Tibial nerve (tissue), 4 donors: Measurements from ENCODE around the gene TOX2. TPM values are rescaled to one million over a fixed set of nuclear protein-coding genes. Genes with fewer than 3 reads are reported as not detected.

Experiments used
- DNase-seq, 2 donors: peaks; one replicate each; pipeline ENCODE4 v3.0.0-alpha.2; 2019; ENCODE audit warnings: low spot score in 2 of 2
- H3K27ac ChIP-seq, 4 donors: fragments of 200-600 bp; sonication (generic) in 3 of 4; one replicate each; pipeline ENCODE4 v1.5.1; 2017 to 2019; ENCODE audit warnings: mild to moderate bottlenecking in 1 of 4
- H3K27me3 ChIP-seq, 2 donors: fragments of 200-600 bp; sonication (generic) in 1 of 2; one replicate each; pipeline versions ENCODE4 v1.5.1 to v1.6.0; 2017 to 2019
- H3K36me3 ChIP-seq, 3 donors: fragments of 200-600 bp; sonication (generic); one replicate each; pipeline ENCODE4 v1.5.1; 2018 to 2019
- H3K4me1 ChIP-seq, 4 donors: fragments of 200-600 bp; sonication (generic) in 3 of 4; one replicate each; pipeline ENCODE4 v1.5.1; 2017 to 2019
- H3K4me3 ChIP-seq, 4 donors: fragments of 200-600 bp; sonication (generic) in 3 of 4; one replicate each; pipeline ENCODE4 v1.5.1; 2017 to 2019; ENCODE audit warnings: mild to moderate bottlenecking in 1 of 4, moderate library complexity in 1 of 4
- H3K9me3 ChIP-seq, 4 donors: fragments of 200-600 bp; sonication (generic) in 3 of 4; one replicate each; pipeline ENCODE4 v1.5.1; 2017 to 2019
- CTCF ChIP-seq, 5 experiments: fragments of 200-600 bp in 3 of 5; fragments of 450-650 bp in 2 of 5; sonication (generic) in 3 of 5; IDR thresholded peaks; one replicate each; pipeline ENCODE4 v1.5.1; 2016 to 2019; ENCODE audit warnings: antibody characterized with exemption in 5 of 5, mild to moderate bottlenecking in 3 of 5, moderate library complexity in 2 of 5
- EP300 ChIP-seq, 2 donors: sonication (generic); formaldehyde crosslinking; IDR thresholded peaks; one replicate each; pipeline ENCODE4 v1.6.1; 2017; ENCODE audit warnings: antibody characterized with exemption in 2 of 2, mild to moderate bottlenecking in 1 of 2
- POLR2A ChIP-seq, 2 donors: fragments of 450-650 bp; IDR thresholded peaks; one replicate each; pipeline ENCODE4 v1.6.1; 2017; ENCODE audit warnings: antibody characterized with exemption in 2 of 2, mild to moderate bottlenecking in 2 of 2, moderate library complexity in 2 of 2
- WGBS, 2 donors: methylation state at CpG; one replicate each; pipeline ENCODE4 v1.1.5; 2018; 5-methylcytosine and 5-hydroxymethylcytosine counted together
- total RNA-seq, 4 donors: library from RNA; depleted of rRNA; stranded (reverse); fragments of >200 nt; gene quantifications; one replicate each; pipeline ENCODE4 v1.1.0, GENCODE V29; 2016

The TOX2 gene
- total RNA-seq, 4 donors from 2014 or later = 1.3 to 3.3 (median 1.9) TPM

- Histone ChIP-seq H3K27me3 (peaks cover 0 to 10% of the 10 kb centered on the region in 2 donors), H3K4me1 (peaks cover 0 to 8% (median 0%) of the 10 kb centered on the region in 4 donors), H3K4me3 (no peak overlapping the region), H3K36me3 (no peaks in the 10 kb centered on the region), H3K9me3 (no peaks in the 10 kb centered on the region), H3K27ac (no peak overlapping the region)
- TF ChIP-seq POLR2A (IDR thresholded peaks at IDR 0.05) (no peak), CTCF (IDR thresholded peaks at IDR 0.05) (no peak), EP300 (IDR thresholded peaks at IDR 0.05) (no peak)
- no peak for DNase-seq
- WGBS, 2 donors = 51 to 52% methylated on average over 13 of the region's 13 CpGs
These were observed 105.1 kb downstream of the TOX2 start for GRCh38 chr20:44019638-44020335.

GRCh38 chr20:44020406-44021148 is 105.9 kb downstream of the TOX2 start:
- no peaks in the 10 kb centered on the region for H3K9me3 ChIP-seq
- WGBS, 2 donors = 75 to 76% methylated on average over 10 to 12 of the region's 12 CpGs
- TF ChIP-seq CTCF (IDR thresholded peaks at IDR 0.05) = no peak
- no peak overlapping the region for H3K27ac ChIP-seq
- no peak for DNase-seq
- no peaks in the 10 kb centered on the region for H3K36me3 ChIP-seq
- peaks cover 0 to 8% (median 0%) of the 10 kb centered on the region in 4 donors for H3K4me1 ChIP-seq
- peaks cover 0 to 10% of the 10 kb centered on the region in 2 donors for H3K27me3 ChIP-seq
- H3K4me3 ChIP-seq = no peak overlapping the region

GRCh38 chr20:44021186-44021585 is 106.5 kb downstream of the TOX2 start:
- WGBS, 2 donors = 90 to 94% methylated on average over 6 of the region's 6 CpGs
- DNase-seq = no peak
- H3K27me3 ChIP-seq = peaks cover 0 to 10% of the 10 kb centered on the region in 2 donors
- no peaks in the 10 kb centered on the region for H3K36me3 ChIP-seq
- H3K4me3 ChIP-seq = no peak overlapping the region
- peaks cover 0 to 8% (median 0%) of the 10 kb centered on the region in 4 donors for H3K4me1 ChIP-seq
- TF ChIP-seq EP300 (IDR thresholded peaks at IDR 0.05) = no peak
- TF ChIP-seq CTCF (IDR thresholded peaks at IDR 0.05) = no peak
- TF ChIP-seq POLR2A (IDR thresholded peaks at IDR 0.05) = no peak
- no peaks in the 10 kb centered on the region for H3K9me3 ChIP-seq
- no peak overlapping the region for H3K27ac ChIP-seq

- no peak for DNase-seq
- Histone ChIP-seq H3K4me3 (no peak overlapping the region), H3K4me1 (peaks cover 0 to 8% (median 0%) of the 10 kb centered on the region in 4 donors), H3K27me3 (peaks cover 0 to 10% of the 10 kb centered on the region in 2 donors), H3K9me3 (no peaks in the 10 kb centered on the region), H3K36me3 (no peaks in the 10 kb centered on the region), H3K27ac (no peak overlapping the region)
- TF ChIP-seq POLR2A (IDR thresholded peaks at IDR 0.05) = no peak
- 74 to 84% methylated on average over 10 of the region's 10 CpGs for WGBS, 2 donors
These were observed 107.2 kb downstream of the TOX2 start for GRCh38 chr20:44021900-44022299.

- DNase-seq = no peak
- TF ChIP-seq POLR2A (IDR thresholded peaks at IDR 0.05) = no peak
- TF ChIP-seq EP300 (IDR thresholded peaks at IDR 0.05) = no peak
- no peak for TF ChIP-seq CTCF (IDR thresholded peaks at IDR 0.05)
These were observed 107.8 kb downstream of the TOX2 start for GRCh38 chr20:44022464-44022863.

More at GRCh38 chr20:44022464-44022863, 107.8 kb downstream of the TOX2 start:
- H3K4me1 ChIP-seq = peaks cover 0 to 8% (median 0%) of the 10 kb centered on the region in 4 donors
- no peak overlapping the region for H3K27ac ChIP-seq
- H3K27me3 ChIP-seq = peaks cover 0 to 10% of the 10 kb centered on the region in 2 donors
- no peaks in the 10 kb centered on the region for H3K36me3 ChIP-seq
- H3K4me3 ChIP-seq = no peak overlapping the region
- WGBS, 2 donors = 85 to 98% methylated on average over 2 of the region's 2 CpGs
- no peaks in the 10 kb centered on the region for H3K9me3 ChIP-seq
